RWPE1 (cell line): ENCODE measurements around the gene TMEM205.
"Not testable (repeated sequence)": the region's sequence is repeated elsewhere in the genome, so short reads cannot be mapped to it uniquely, and the experiment has no call there.

Experiments used
- CTCF ChIA-PET: fragments of 350-600 bp; sonication (Branson Sonifier 250); formaldehyde crosslinking; extraction: SDS; loops from one replicate; lab custom pipeline; 2021; lab: Yijun Ruan, JAX
- POLR2A ChIA-PET: fragments of 400-600 bp; formaldehyde crosslinking; extraction: SDS; loops from one replicate; lab custom pipeline; 2020; ENCODE audit warnings: antibody characterized with exemption; ENCODE audit not compliant: low non-redundant PET; lab: Yijun Ruan, JAX
- DNase-seq: peaks from one replicate; pipeline ENCODE4 v3.0.0; 2012; ENCODE audit warnings: low spot score
- H3K27ac ChIP-seq: fragments of 450-650 bp; 2 replicates; pipeline ENCODE4 v1.5.1; 2017
- CTCF ChIP-seq: fragments of 450-650 bp; conservative IDR thresholded peaks from 2 replicates; pipeline ENCODE4 v1.5.1; 2017; ENCODE audit warnings: low read depth, mild to moderate bottlenecking

Gene TMEM205

GRCh38 chr19:11337080-11337479 is 9.0 kb downstream of the TMEM205 start:
- TF ChIP-seq CTCF = no peak
- DNase-seq = no peak
- ChIA-PET CTCF (no interaction called here), POLR2A (interaction anchor here (0.7 kb wide), 1 partner anchor 43 kb away, joined by 3 read pairs; no protein-coding TSS in a partner anchor)
- H3K27ac ChIP-seq = peak overlapping the region; percentile 89

- DNase-seq = no peak
- H3K27ac ChIP-seq = peak overlapping the region; percentile 89; the same call in 1 of the 2 replicates
- ChIA-PET POLR2A (no interaction called here), CTCF (no interaction called here)
- TF ChIP-seq CTCF = no peak
These were observed 10.5 kb downstream of the TMEM205 start for GRCh38 chr19:11335449-11336146.

- DNase-seq, CTCF ChIA-PET, POLR2A ChIA-PET: not testable (repeated sequence)
- peak overlapping the region; percentile 34 for H3K27ac ChIP-seq
These were observed 12.2 kb downstream of the TMEM205 start for GRCh38 chr19:11333838-11334237.

GRCh38 chr19:11332822-11333221 is 13.2 kb downstream of the TMEM205 start:
- DNase-seq = no peak
- CTCF ChIA-PET = interaction anchor here (0.6 to 0.7 kb wide), 4 partner anchors 69 to 898 kb away, joined by 3 to 6 read pairs (median 4); partner anchors contain the start of gene PRKCSH
- H3K27ac ChIP-seq = no peak overlapping the region
- TF ChIP-seq CTCF = no peak
- POLR2A ChIA-PET = interaction anchor here (0.6 kb wide), 2 partner anchors 67 to 268 kb away, joined by 4 read pairs; no protein-coding TSS in a partner anchor

- TF ChIP-seq CTCF = no peak
- DNase-seq = no peak
- CTCF ChIA-PET = interaction anchor here (0.9 kb wide), 1 partner anchor 38 kb away, joined by 4 read pairs; no protein-coding TSS in a partner anchor
- 0 out of 2 replicates have a peak overlapping the region, but pooled peaks have one; percentile 33 for H3K27ac ChIP-seq
- POLR2A ChIA-PET = no interaction called here
These were observed 14.6 kb downstream of the TMEM205 start for GRCh38 chr19:11331502-11331901.

- ChIA-PET POLR2A (no interaction called here), CTCF (no interaction called here)
- no peak for TF ChIP-seq CTCF
These were observed 15.9 kb downstream of the TMEM205 start for GRCh38 chr19:11330127-11330526.

GRCh38 chr19:11325544-11325943 is 20.5 kb downstream of the TMEM205 start:
- ChIA-PET CTCF (interaction anchor here (1.3 kb wide), 1 partner anchor 32 kb away, joined by 3 read pairs; no protein-coding TSS in a partner anchor), POLR2A (interaction anchor here (0.5 kb wide), 1 partner anchor 404 kb away, joined by 3 read pairs; no protein-coding TSS in a partner anchor)
- DNase-seq = no peak
- peak overlapping the region; percentile 95 for H3K27ac ChIP-seq
- no peak for TF ChIP-seq CTCF

More at GRCh38 chr19:11330127-11330526, 15.9 kb downstream of the TMEM205 start:
- DNase-seq = no peak
- H3K27ac ChIP-seq = peak overlapping the region; percentile 33; the same call in 1 of the 2 replicates
